Activated naive CD4-positive, alpha-beta T cell (primary cell): Measurements from ENCODE around the gene CLDN14.
"Not testable (repeated sequence)": the region's sequence is repeated elsewhere in the genome, so short reads cannot be mapped to it uniquely, and the experiment has no call there.

ENCODE experiments used
- DNase-seq, 4 experiments: peaks; one replicate each; lab custom pipeline; 2025; lab: John Stamatoyannopoulos, UW

Gene CLDN14

GRCh38 chr21:36501589-36501892 is 21.6 kb upstream of the CLDN14 start:
- no peak for DNase-seq

DNA sequence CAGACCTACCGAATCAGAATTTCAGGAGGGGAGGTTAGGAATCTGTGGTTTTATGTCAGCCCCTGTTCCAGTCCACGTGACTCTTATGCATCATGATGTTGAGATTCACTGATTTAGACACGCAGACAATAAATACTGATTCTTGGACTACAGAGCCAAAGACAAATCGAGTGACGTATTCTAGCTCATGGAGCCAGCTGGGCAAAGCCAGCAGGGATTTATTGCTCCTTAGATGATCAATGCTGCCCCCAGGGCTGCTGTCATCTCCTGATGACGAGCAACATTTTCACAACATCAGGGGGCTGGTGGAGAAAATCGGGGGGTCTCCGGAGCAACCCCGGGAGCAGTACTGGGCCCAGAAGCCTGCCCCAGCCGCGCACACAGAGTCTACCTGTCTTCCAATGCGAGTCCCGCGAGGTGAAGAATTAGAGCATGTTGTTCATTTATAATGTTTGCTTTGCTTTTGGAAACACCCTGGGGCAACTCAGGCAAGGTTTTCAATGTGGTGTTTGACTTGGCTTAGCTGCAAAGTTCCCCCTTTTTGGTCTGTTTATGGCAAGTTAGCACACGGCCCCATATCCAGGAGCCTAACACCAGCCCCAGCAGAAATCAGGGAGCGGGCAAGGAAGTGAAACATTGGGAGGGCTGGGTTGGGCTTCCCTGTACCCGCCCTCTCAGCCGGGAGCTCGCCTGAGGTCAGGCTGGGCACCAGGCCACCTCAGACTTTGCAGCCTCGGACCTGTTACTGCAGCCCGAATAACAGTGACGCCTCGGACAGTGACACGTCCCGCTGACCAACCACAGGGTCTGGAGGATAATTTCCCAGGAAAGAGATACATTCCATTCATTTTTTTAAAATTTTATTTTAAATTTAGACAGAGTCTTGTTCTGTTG is 19.9 kb upstream of the CLDN14 start:
- no peak for DNase-seq

DNA sequence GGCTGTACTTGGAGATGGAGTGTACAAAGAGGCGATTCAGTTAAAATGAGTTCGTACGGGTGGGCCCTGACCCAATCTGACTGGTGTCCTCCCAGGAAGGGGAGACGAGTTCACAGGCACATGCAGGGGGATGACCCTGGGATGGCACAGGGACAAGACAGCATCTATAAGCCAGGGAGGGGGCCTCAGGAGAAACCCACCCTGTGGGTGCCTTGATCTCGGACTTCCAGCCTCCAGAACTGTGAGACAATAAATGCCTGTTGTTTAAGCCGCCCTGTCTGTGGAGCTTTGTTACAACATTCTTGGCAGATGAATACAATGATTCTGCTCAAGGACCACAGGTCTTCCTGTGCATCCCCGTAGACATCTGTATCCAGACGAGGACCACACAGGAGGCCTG is 14.6 kb upstream of the CLDN14 start:
- no peak for DNase-seq

DNA sequence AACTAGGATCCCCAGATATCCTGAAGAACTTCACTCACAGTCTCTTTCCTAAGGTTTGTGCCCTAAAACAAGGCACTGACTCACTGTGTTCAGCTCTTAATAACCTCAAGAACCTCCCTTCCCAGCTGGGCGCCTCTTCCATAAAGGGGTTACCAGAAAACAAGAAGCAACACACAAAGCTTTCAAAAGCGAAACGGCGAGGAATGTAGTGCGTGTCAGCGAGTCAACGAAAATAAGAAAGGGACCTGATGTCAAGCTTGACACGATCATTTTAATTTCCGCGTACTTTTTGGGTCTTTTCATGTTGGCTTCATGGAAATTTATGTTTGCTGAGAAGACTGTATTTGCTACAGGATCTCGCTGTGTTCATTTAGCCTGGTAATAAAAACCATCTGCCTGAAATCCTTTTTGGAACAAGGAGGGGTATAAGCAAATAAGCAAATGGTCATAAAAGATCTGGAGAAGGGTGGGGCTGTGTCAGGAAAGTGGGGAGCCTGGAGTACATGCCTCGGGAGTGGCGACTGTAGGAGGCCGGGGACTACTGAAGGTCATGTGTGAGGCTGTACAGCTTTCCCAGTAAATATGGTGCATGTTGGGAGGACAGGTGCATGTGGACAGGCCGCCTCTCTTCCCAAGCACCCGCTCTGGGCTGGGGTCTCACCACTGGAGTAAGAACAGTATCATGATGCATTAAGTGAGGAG is 11.4 kb upstream of the CLDN14 start:
- DNase-seq: no peak

DNA sequence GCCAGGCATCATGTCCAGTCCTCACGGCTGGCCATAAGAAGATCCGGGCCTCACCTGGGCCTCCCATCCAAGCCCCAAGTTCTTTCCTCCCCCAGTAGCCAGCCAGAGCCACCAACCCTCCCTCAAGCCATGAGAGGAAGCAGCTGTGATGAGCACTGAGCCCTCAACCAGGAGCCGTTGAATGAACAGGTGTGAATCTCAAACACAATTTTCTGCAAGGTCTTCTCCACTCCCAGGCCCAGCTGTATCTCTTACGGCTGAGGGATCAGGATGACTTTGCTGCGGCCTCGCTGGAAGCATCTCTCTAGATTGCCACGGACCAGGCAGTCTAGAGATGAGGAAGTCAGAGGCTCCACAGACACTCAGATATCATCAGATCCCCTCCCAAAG is 9.8 kb upstream of the CLDN14 start:
- DNase-seq: no peak

DNA sequence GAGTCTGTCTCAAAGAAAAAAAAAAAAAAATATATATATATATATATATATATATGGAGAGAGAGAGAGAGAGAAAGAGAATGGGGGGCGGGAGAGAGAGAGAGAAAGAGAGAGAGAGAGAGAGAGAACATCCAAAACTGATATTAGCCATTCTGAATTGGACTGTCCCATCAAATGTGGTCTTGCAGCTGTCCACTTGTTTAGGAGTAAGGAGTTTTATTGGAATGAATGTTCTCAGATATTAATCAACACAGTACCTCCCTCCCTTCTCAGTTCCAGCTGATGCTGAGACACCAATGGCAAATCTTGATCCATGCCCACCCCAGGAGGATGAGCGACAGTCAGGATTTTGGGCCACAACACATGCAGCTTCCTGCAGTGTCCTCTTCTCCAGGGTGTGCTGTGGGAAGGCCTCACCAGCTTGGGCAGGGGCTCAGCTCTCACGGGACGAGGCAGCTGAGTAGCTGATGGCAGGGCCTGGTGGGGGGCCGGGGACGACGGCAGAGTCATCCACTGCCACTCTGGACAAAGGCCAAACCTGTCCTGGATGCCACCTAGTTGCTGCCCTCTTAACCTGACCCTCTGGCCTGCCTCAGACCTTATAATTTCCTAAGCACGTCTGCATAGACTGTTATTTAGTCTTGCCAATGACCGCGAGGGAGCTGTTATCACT is 9.3 kb upstream of the CLDN14 start:
- no peak for DNase-seq

DNA sequence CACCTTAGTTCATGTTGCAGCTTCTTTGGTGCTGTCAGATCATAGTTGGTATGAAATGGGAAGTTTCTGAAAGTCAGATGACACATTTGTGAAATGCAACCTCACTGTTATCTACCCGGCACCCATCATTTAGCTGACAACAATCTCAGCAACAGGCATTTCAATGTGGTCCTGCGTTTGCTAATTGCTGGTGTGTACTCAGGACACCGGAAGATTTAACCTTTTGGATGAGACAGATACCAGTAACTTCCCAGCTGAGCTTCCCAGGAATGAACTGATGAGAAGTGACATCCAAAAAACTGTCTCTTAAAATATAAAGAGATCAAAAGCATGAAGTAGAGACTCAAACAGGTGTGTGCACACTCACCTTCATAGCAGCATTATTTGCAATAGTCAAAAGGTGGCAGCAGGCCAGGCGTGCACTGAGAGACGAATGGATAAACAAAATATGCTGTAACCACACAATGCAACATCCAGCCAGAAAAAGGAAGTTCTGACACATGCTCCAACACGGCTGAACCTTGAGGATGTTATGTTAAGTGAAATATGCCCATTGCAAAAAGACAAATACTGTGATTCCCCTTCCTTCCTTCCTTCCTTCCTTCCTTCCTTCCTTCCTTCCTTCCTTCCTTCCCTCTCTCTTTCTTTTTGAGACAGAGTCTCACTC is 7.9 kb upstream of the CLDN14 start:
- no peak for DNase-seq

DNA sequence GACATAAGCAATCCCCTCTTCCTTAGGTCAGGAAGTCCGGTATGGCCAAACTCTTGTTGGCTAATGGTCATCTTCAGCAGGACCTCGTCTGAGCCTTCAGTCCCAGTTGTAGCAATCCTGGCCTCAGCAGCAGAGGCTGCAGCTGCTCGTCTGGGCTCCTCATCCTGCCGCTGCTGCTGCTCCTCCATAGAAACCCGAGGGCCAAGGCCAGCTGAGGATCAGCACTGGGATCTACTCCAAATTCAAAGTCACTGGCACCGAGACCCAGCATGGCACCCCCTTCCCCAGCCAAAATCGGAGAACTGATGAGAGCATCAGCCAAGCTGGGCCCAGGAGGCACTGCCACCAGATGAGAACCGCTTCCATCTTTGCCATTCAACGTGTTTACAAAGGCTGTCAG is 6.3 kb upstream of the CLDN14 start:
- DNase-seq: no peak

GRCh38 chr21:36485476-36485875 is 5.6 kb upstream of the CLDN14 start:
- no peak for DNase-seq

GRCh38 chr21:36483095-36483494 is 3.2 kb upstream of the CLDN14 start:
- no peak for DNase-seq

- DNase-seq: no peak
Measured at GRCh38 chr21:36482673-36483072, 2.8 kb upstream of the CLDN14 start.

- no peak for DNase-seq
Measured at GRCh38 chr21:36482181-36482580, 2.3 kb upstream of the CLDN14 start.

GRCh38 chr21:36481639-36482038 is 1.7 kb upstream of the CLDN14 start:
- no peak for DNase-seq

DNA sequence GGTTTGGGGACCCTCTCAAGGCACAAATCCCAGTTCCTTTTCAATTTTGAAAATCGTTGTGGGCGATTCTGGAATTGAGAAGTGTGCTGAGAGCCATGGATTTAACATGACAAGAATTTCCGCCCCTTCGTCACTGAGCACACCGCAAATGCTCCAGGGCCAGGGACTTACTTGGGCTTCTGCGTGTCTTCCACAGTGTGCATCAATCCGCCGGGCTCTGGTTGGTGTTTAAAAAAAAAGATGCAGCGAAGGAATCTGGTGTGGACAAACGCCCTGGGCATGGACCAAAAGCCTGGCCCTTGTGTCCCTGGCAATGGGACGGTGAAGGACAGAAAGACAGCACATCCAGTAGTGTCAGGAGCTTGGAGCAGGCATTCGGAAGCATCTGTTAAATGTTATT is 696 bp upstream of the CLDN14 start:
- DNase-seq: no peak

DNA sequence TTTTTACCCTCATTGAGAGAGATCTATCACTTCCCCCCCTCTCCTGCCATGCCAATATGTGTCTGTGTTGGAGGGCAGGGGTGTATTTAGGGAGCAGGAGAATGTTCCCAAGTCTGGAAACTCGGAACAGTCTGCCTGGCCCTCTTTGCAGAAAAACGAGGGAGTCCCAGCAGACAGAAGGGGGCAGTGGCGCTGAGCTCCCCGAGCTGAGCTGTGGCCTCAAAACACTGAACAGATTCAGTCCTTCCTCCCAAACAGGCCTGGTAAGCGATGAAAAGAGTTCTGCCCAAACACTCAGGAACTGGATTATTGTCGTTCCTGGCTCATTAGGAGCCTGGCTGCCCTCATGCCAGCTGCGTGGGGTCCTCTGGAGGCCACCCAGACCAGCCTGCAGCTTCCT is 981 bp downstream of the CLDN14 start:
- DNase-seq: no peak

DNA sequence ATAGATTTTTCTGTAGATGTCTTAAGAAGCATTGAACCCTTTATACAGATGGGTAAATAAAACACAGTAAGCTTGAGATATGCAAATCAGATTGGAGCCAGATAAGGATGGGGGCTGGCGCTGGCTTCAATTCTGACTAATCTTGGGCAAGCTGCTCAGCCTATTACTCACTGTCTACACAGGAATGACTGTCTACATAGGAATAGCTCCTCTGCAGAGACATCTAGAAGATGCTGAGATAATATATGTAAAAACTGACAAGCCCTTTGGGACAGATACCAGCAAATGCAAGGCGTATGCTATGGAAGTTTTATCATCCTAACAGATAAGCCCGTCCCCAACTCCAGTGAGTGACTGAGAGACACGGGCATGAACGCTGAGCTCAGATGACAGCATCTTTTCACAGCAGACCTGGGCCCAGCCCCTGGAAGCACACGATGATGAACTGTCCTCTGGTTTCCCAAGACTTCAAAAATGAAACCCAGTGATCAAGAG is 1.7 kb downstream of the CLDN14 start:
- DNase-seq: no peak

- DNase-seq: no peak
Measured at GRCh38 chr21:36477559-36477958, 2.4 kb downstream of the CLDN14 start.

- DNase-seq: no peak
Measured at GRCh38 chr21:36477001-36477400, 2.9 kb downstream of the CLDN14 start.

GRCh38 chr21:36476541-36476940 is 3.4 kb downstream of the CLDN14 start:
- DNase-seq: not testable (repeated sequence)

DNA sequence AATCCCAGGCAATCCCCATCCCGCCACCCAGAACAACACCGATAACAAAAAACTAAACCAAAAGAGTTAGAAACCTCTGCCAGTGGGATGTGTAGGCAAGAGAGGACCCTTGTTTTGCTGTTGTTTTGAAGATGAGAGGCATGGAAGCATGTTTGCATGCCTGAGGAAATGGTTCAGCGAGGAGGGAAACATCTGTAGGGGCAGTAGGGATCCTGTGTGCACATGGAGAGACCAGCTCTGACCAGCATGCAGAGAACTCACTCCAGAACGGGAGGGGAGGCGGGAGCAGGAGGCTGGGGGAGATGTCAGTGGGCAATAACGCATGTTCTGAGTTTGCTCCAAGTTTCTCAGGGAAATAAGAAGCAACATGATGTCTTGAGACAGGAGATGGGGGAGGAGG is 5.3 kb downstream of the CLDN14 start:
- no peak for DNase-seq

- no peak for DNase-seq
Measured at GRCh38 chr21:36473203-36473602, 6.7 kb downstream of the CLDN14 start.

DNA sequence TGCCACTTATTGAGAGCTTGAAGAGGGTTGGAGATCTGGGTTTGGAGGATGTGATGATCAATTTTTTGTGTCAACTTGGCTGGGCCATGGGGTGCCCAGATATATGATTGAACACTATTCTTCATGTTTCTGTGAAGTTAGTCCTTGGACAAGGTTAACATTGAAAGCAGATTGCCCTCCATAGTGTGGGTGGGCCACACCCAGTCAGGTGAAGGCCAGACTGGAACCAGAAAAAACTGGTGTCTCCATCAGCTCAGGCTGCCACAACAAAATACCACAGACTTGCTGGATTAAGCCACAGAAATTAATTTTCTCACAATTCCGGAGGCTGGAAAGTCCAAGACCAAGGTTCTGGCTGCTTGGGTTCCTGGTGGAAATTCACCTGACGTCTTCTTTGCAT is 7.5 kb downstream of the CLDN14 start:
- DNase-seq: no peak
